K562 (cell line): ENCODE data around the gene RAI2. TPM values are rescaled to one million over a fixed set of nuclear protein-coding genes. Genes with fewer than 3 reads are reported as not detected.

Source experiments
- polyA plus RNA-seq, 8 experiments: library from polyadenylated mRNA; depleted of rRNA in 4 of 8; stranded (reverse) in 5 of 8; unstranded in 3 of 8; fragments of >200 nt; fragmentation: Nextera tagmentation in 2 of 8; fragmentation: Illumina TruSeq in 1 of 8; extraction: Ambion mirVana in 2 of 8; extraction: Trizol in 1 of 8; gene quantifications; 2 replicates each; pipeline versions ENCODE4 v1.2.1 to v1.2.3, GENCODE V29; 2011 to 2014; ENCODE audit warnings: inconsistent platforms in 1 of 8, missing spikeins in 1 of 8
- total RNA-seq, 7 experiments: library from RNA; depleted of rRNA in 6 of 7; stranded (reverse); fragments of >200 nt in 6 of 7; fragmentation: Illumina TruSeq in 2 of 7; extraction: Trizol in 2 of 7; gene quantifications; 2 replicates each; pipeline versions ENCODE4 v1.2.1 to v1.2.3, GENCODE V29; 2011 to 2021; ENCODE audit warnings: low replicate concordance in 1 of 7

RAI2 gene
- total and polyA plus RNA-seq, 9 of the 15 experiments (the other 6 are each of a cell fraction or from before 2014, with no cell fraction given) = not detected

Other genes starting within 250 kb of the RAI2 start
- not detected in 2 replicates for gene SCML1, start 123.8 kb downstream of the RAI2 start, total RNA-seq (2014; rRNA removed)
- not detected in 2 replicates for gene SCML1, start 123.8 kb downstream of the RAI2 start, total RNA-seq (2014; rRNA removed; fragmentation: Illumina TruSeq; extraction: Trizol)
- 0.04 TPM in 1 of 2 replicates, not detected in the other for gene SCML1, start 123.8 kb downstream of the RAI2 start, total RNA-seq (2015; rRNA removed; fragmentation: Illumina TruSeq; extraction: Trizol)
- 0.07 TPM in 1 of 2 replicates, not detected in the other for gene SCML1, start 123.8 kb downstream of the RAI2 start, total RNA-seq (2021)
- gene SCML1, start 123.8 kb downstream of the RAI2 start, polyA plus RNA-seq (2011; rRNA removed) = not detected in 2 replicates
- gene SCML1, start 123.8 kb downstream of the RAI2 start, polyA plus RNA-seq (2014; fragmentation: Illumina TruSeq; extraction: Trizol) = 0.01 TPM in 1 of 2 replicates, not detected in the other
- gene SCML1, start 123.8 kb downstream of the RAI2 start, polyA plus RNA-seq (2014; fragmentation: Nextera tagmentation; extraction: Ambion mirVana) = under 1 TPM in 1 of 2 experiments, not detected in 1; 0.04 TPM
- not detected in 2 replicates for gene SCML1, start 123.8 kb downstream of the RAI2 start, polyA plus RNA-seq (2014; rRNA removed)